DND-41 (cell line): ENCODE data around the gene CDC123.
"Not testable (repeated sequence)": the region's sequence is repeated elsewhere in the genome, so short reads cannot be mapped to it uniquely, and the experiment has no call there.

Source experiments
- EZH2 ChIP-seq: IDR thresholded peaks from 3 replicates; pipeline ENCODE4 v1.6.1; 2012; ENCODE audit warnings: borderline replicate concordance, low read depth, mild to moderate bottlenecking, moderate library complexity, low read length, inconsistent platforms; ENCODE audit not compliant: severe bottlenecking
- TF ChIP-seq, protein P1 (sequence below): IDR thresholded peaks from 2 replicates; pipeline ENCODE4 v1.5.1; 2012; ENCODE audit warnings: borderline replicate concordance, low read length, moderate library complexity, mild to moderate bottlenecking; ENCODE audit not compliant: poor library complexity, severe bottlenecking; ENCODE audit errors: extremely low read depth

DNA sequence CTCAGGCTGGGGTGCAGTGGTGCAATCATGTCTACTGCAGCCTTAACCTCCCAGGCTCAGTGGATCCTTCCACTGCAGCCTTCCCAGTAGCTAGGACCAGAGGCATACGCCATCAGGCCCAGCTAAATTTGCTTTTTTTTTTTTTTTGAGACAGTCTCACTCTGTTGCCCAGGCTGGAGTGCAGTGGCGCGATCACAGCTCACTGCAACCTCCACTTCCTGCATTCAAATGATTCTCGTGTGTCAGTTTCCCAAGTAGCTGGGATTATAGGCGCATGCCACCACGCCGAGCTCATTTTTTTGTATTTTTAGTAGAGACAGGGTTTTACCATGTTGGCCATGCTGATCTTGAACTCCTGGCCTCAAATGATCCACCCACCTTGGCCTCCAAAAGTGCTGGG lies 81.9 kb downstream of the CDC123 start:
- not testable (repeated sequence) for TF ChIP-seq EZH2
- TF ChIP-seq, protein P1, sequence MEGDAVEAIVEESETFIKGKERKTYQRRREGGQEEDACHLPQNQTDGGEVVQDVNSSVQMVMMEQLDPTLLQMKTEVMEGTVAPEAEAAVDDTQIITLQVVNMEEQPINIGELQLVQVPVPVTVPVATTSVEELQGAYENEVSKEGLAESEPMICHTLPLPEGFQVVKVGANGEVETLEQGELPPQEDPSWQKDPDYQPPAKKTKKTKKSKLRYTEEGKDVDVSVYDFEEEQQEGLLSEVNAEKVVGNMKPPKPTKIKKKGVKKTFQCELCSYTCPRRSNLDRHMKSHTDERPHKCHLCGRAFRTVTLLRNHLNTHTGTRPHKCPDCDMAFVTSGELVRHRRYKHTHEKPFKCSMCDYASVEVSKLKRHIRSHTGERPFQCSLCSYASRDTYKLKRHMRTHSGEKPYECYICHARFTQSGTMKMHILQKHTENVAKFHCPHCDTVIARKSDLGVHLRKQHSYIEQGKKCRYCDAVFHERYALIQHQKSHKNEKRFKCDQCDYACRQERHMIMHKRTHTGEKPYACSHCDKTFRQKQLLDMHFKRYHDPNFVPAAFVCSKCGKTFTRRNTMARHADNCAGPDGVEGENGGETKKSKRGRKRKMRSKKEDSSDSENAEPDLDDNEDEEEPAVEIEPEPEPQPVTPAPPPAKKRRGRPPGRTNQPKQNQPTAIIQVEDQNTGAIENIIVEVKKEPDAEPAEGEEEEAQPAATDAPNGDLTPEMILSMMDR: not testable (repeated sequence)
